Measurements from ENCODE around the gene MAPKAP1. TPM values are rescaled to one million over a fixed set of nuclear protein-coding genes. Genes with fewer than 3 reads are reported as not detected.

The MAPKAP1 gene
- polyA plus RNA-seq, 1 donor (not counting 4 experiments of a cell fraction or from before 2014, with no cell fraction given), result 129 TPM

DNA sequence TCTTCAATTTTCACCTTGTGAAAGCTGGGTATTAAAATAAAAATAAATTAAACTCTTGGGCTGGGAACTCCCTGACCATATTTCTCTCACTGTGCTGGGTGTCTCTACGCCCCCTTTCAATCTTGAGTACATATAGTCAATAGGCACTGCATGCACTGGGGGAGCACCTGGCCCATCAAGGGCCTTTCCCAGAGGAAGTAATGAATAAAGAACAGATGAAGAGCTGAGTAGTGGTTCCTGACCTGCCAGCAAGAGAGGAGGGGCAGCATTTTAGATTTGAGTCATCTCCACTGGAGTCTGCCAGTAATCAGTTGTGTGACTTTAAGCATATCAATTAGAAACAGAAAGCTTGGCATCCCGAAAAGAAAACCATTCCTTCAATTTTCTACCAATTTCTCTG is 6.2 kb downstream of the MAPKAP1 start:
- no peak for TF ChIP-seq CTCF (optimal IDR thresholded peaks at IDR 0.05 in 1 of 3, IDR thresholded peaks at IDR 0.05 in 1 of 3, conservative IDR thresholded peaks at IDR 0.05 in 1 of 3; ENCODE audit: extremely low read depth in 1 of 3, insufficient read depth in 2 of 3, low read length in 3 of 3)
- TF ChIP-seq EZH2 (IDR thresholded peaks at IDR 0.05; ENCODE audit: low read length), result no peak
- Histone ChIP-seq H3K36me3 (ENCODE audit: control insufficient read depth in 2 of 2, extremely low read depth in 1 of 2, insufficient read depth in 2 of 2, low read length in 2 of 2) (peaks cover 0 to 3% of the 10 kb centered on the region in 2 experiments), H3K9me1 (ENCODE audit: control insufficient read depth, extremely low read depth, insufficient read depth, low read length) (no peaks in the 10 kb centered on the region), H3K79me2 (ENCODE audit: control insufficient read depth, insufficient read depth, low read length) (peaks cover 85% of the 10 kb centered on the region), H3K4me1 (ENCODE audit: control insufficient read depth, extremely low read depth, insufficient read depth, low read length) (peaks cover 21% of the 10 kb centered on the region), H3K27ac (ENCODE audit: control insufficient read depth, insufficient read depth, low read length) (peak overlapping the region; percentile 54), H3K4me2 (ENCODE audit: control insufficient read depth, extremely low read depth, insufficient read depth, low read depth, low read length) (peak overlapping the region; percentile 29), H3K9ac (ENCODE audit: control insufficient read depth, extremely low read depth, insufficient read depth, low read length) (no peak overlapping the region), H2AFZ (ENCODE audit: control insufficient read depth, low read length) (no peak overlapping the region), H4K20me1 (ENCODE audit: control insufficient read depth, extremely low read depth, insufficient read depth, low read length) (no peaks in the 10 kb centered on the region), H3K4me3 (ENCODE audit: control insufficient read depth in 2 of 3, extremely low read depth in 1 of 3, insufficient read depth in 2 of 3, low read depth in 1 of 3, low read length in 3 of 3) (peak overlapping the region in 1 of 3 experiments; percentile 1), H3K9me3 (ENCODE audit: control insufficient read depth, low read depth, low read length) (no peaks in the 10 kb centered on the region), H3K27me3 (ENCODE audit: control insufficient read depth, extremely low read depth, insufficient read depth, low read length) (no peaks in the 10 kb centered on the region)
- dilution Hi-C loops (cut with MboI; ENCODE audit: extremely low pct_ligation_motif_present, low sequenced_read_pairs), result no loop called here
- no peak for DNase-seq (ENCODE audit: low read depth, low spot score)
- FAIRE-seq, result peak; percentile 49

GRCh38 chr9:125699870-125700269 is 7.1 kb downstream of the MAPKAP1 start:
- Histone ChIP-seq H3K36me3 (ENCODE audit: control insufficient read depth in 2 of 2, extremely low read depth in 1 of 2, insufficient read depth in 2 of 2, low read length in 2 of 2) (peaks cover 2 to 3% of the 10 kb centered on the region in 2 experiments), H4K20me1 (ENCODE audit: control insufficient read depth, extremely low read depth, insufficient read depth, low read length) (no peaks in the 10 kb centered on the region), H2AFZ (ENCODE audit: control insufficient read depth, low read length) (no peak overlapping the region), H3K4me3 (ENCODE audit: control insufficient read depth in 2 of 3, extremely low read depth in 1 of 3, insufficient read depth in 2 of 3, low read depth in 1 of 3, low read length in 3 of 3) (no peak overlapping the region), H3K4me1 (ENCODE audit: control insufficient read depth, extremely low read depth, insufficient read depth, low read length) (peaks cover 15% of the 10 kb centered on the region), H3K79me2 (ENCODE audit: control insufficient read depth, insufficient read depth, low read length) (peaks cover 85% of the 10 kb centered on the region), H3K9me1 (ENCODE audit: control insufficient read depth, extremely low read depth, insufficient read depth, low read length) (no peaks in the 10 kb centered on the region), H3K9ac (ENCODE audit: control insufficient read depth, extremely low read depth, insufficient read depth, low read length) (no peak overlapping the region), H3K4me2 (ENCODE audit: control insufficient read depth, extremely low read depth, insufficient read depth, low read depth, low read length) (no peak overlapping the region), H3K27me3 (ENCODE audit: control insufficient read depth, extremely low read depth, insufficient read depth, low read length) (no peaks in the 10 kb centered on the region), H3K9me3 (ENCODE audit: control insufficient read depth, low read depth, low read length) (no peaks in the 10 kb centered on the region), H3K27ac (ENCODE audit: control insufficient read depth, insufficient read depth, low read length) (no peak overlapping the region)
- dilution Hi-C loops (cut with MboI; ENCODE audit: extremely low pct_ligation_motif_present, low sequenced_read_pairs), result no loop called here
- FAIRE-seq (no peak), DNase-seq (ENCODE audit: low read depth, low spot score) (no peak)
- TF ChIP-seq EZH2 (IDR thresholded peaks at IDR 0.05; ENCODE audit: low read length) (no peak), CTCF (optimal IDR thresholded peaks at IDR 0.05 in 1 of 3, IDR thresholded peaks at IDR 0.05 in 1 of 3, conservative IDR thresholded peaks at IDR 0.05 in 1 of 3; ENCODE audit: extremely low read depth in 1 of 3, insufficient read depth in 2 of 3, low read length in 3 of 3) (no peak)

All from keratinocyte (primary cell).